Mesothelial cell of epicardium (in vitro differentiated cells): ENCODE measurements around the gene GLMN. TPM values are rescaled to one million over a fixed set of nuclear protein-coding genes. Genes with fewer than 3 reads are reported as not detected.
A peak's percentile ranks its signal among the peaks of the same experiment; 100 is the strongest.
"Not testable (repeated sequence)": the region's sequence is repeated elsewhere in the genome, so short reads cannot be mapped to it uniquely, and the experiment has no call there.

Experiments used
- DNase-seq, 2 experiments: peaks; one replicate each; pipeline ENCODE4 v3.0.0; 2021; ENCODE audit warnings: low spot score in 2 of 2; ENCODE audit not compliant: unreplicated experiment in 2 of 2
- H3K27ac Mint-ChIP-seq: 2 replicates; pipeline ENCODE4 v1.8.0; 2021; ENCODE audit warnings: mixed read lengths
- H3K27me3 Mint-ChIP-seq: 2 replicates; pipeline ENCODE4 v1.8.0; 2021; ENCODE audit warnings: low read depth, mixed read lengths
- H3K36me3 Mint-ChIP-seq: 2 replicates; pipeline ENCODE4 v1.8.0; 2021; ENCODE audit warnings: mixed read lengths
- H3K4me1 Mint-ChIP-seq: 2 replicates; pipeline ENCODE4 v1.8.0; 2021; ENCODE audit warnings: mixed read lengths
- H3K4me3 Mint-ChIP-seq: 2 replicates; pipeline ENCODE4 v1.8.0; 2021; ENCODE audit warnings: mild to moderate bottlenecking, moderate library complexity, mixed read lengths
- H3K9me3 Mint-ChIP-seq: 2 replicates; pipeline ENCODE4 v1.8.0; 2021; ENCODE audit warnings: mixed read lengths
- CTCF ChIP-seq: fragments of 200-600 bp; sonication (generic); IDR thresholded peaks from one replicate; pipeline ENCODE4 v1.5.0; 2021; ENCODE audit warnings: antibody characterized with exemption; ENCODE audit not compliant: unreplicated experiment
- total RNA-seq: library from RNA; stranded (reverse); gene quantifications from 3 replicates; pipeline ENCODE4 v1.2.1, GENCODE V29; 2021

The GLMN gene
- total RNA-seq, 1 donor from 2014 or later: 22.7 TPM

- no peaks in the 10 kb centered on the region for H3K27me3 Mint-ChIP-seq
- DNase-seq: no peak
- no peak overlapping the region for H3K4me3 Mint-ChIP-seq
- TF ChIP-seq CTCF: peak; percentile 44
- H3K27ac Mint-ChIP-seq: peak overlapping the region; percentile 30
- peaks cover 4% of the 10 kb centered on the region for H3K9me3 Mint-ChIP-seq
- peaks cover 35% of the 10 kb centered on the region for H3K36me3 Mint-ChIP-seq
- H3K4me1 Mint-ChIP-seq: peaks cover 4% of the 10 kb centered on the region
Observed at GRCh38 chr1:92291372-92291999, 7.3 kb downstream of the GLMN start.

DNA sequence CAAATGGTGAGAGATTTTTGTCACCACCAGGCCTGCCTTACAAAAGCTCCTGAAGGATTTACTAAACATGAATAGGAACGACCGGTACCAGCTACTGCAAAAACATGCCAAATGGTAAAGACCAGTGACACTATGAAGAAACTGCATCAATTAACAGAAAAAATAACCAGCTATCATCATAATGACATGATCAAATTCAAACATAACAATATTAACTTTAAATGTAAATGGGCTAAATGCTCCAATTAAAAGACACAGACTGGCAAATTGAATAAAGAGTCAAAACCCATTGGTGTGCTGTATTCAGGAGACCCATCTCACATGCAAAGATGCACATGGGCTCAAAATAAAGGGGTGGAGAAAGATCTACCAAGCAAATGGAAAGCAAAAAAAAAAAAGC is 17.4 kb downstream of the GLMN start:
- H3K9me3 Mint-ChIP-seq: peaks cover 34% of the 10 kb centered on the region
- DNase-seq, H3K4me3 Mint-ChIP-seq, H3K4me1 Mint-ChIP-seq, H3K27ac Mint-ChIP-seq, H3K27me3 Mint-ChIP-seq: not testable (repeated sequence)
- peaks cover 81% of the 10 kb centered on the region for H3K36me3 Mint-ChIP-seq

DNA sequence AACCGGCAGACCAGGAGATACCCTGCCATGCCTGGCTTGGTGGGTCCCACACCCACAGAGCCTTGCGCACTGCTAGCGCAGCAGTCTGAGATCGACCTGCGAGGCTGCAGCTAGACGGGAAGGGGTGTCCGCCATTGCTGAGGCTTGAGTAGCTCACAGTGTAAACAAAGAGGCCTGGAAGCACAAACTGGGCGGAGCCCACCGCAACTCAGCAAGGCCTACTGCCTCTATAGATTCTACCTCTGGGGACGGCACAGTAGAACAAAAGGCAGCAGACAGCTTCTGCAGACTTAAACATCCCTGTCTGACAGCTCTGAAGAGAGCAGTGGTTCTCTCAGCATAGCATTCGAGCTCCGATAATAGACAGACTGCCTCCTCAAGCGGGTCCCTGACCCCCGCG is 19.0 kb downstream of the GLMN start:
- not testable (repeated sequence) for H3K27ac Mint-ChIP-seq, H3K27me3 Mint-ChIP-seq, H3K4me3 Mint-ChIP-seq, DNase-seq, H3K4me1 Mint-ChIP-seq
- H3K9me3 Mint-ChIP-seq: peaks cover 30% of the 10 kb centered on the region
- H3K36me3 Mint-ChIP-seq: peaks cover 74% of the 10 kb centered on the region

- no peak for DNase-seq
- Mint-ChIP-seq H3K4me3 (no peak overlapping the region), H3K27ac (no peak overlapping the region), H3K27me3 (no peaks in the 10 kb centered on the region), H3K4me1 (no peaks in the 10 kb centered on the region), H3K36me3 (peaks cover 61% of the 10 kb centered on the region), H3K9me3 (peaks cover 15% of the 10 kb centered on the region)
- no peak for TF ChIP-seq CTCF
Observed at GRCh38 chr1:92277105-92277723, 21.6 kb downstream of the GLMN start.

DNA sequence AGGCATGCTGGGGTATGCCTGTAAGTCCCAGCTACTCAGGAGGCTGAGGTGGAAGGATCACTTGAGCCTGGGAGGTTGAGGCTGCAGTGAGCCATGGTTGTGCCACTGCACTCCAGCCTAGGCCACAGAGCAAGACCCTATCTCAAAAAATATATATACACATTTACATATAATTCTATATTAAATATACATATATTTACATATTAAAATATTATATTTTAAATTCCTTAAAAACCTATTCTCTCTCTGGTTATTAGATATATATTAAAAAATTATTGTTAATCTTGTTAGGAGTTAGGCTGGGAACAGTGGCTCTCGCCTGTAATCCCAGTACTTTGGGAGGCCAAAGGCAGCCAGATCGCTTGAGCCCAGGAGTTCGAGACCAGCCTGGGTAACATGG is 22.7 kb downstream of the GLMN start:
- no peaks in the 10 kb centered on the region for H3K4me1 Mint-ChIP-seq

GRCh38 chr1:92274939-92275338 is 23.8 kb downstream of the GLMN start:
- no peaks in the 10 kb centered on the region for H3K9me3 Mint-ChIP-seq
- no peak overlapping the region for H3K27ac Mint-ChIP-seq
- DNase-seq: no peak
- TF ChIP-seq CTCF: no peak
- H3K4me3 Mint-ChIP-seq: no peak overlapping the region
- H3K27me3 Mint-ChIP-seq: no peaks in the 10 kb centered on the region
- H3K4me1 Mint-ChIP-seq: no peaks in the 10 kb centered on the region
- H3K36me3 Mint-ChIP-seq: peaks cover 46% of the 10 kb centered on the region

More for the DNA sequence above, 22.7 kb downstream of the GLMN start:
- no peak overlapping the region for H3K4me3 Mint-ChIP-seq
- no peak overlapping the region for H3K27ac Mint-ChIP-seq
- peaks cover 57% of the 10 kb centered on the region for H3K36me3 Mint-ChIP-seq
- no peak for TF ChIP-seq CTCF
- H3K9me3 Mint-ChIP-seq: peaks cover 6% of the 10 kb centered on the region
- DNase-seq: no peak
- H3K27me3 Mint-ChIP-seq: no peaks in the 10 kb centered on the region
